HL-60 (cell line): ENCODE data around the gene MSMO1.

ENCODE experiments used
- DNase-seq, 2 experiments: peaks; one replicate each; pipeline ENCODE4 v3.0.0-alpha.2; 2010 to 2020; ENCODE audit warnings: low read depth in 1 of 2, low spot score in 1 of 2
- H3K27ac ChIP-seq: fragments of 250-450 bp; sonication (Bioruptor Pico); replicated peaks from 2 replicates; pipeline ENCODE4 v1.5.1; 2020; ENCODE audit warnings: mild to moderate bottlenecking, moderate library complexity
- H3K27me3 ChIP-seq: fragments of 250-450 bp; sonication (Bioruptor Pico); 2 replicates; pipeline ENCODE4 v1.5.1; 2021; ENCODE audit warnings: mild to moderate bottlenecking, moderate library complexity; ENCODE audit not compliant: insufficient read depth, poor library complexity, severe bottlenecking
- H3K4me3 ChIP-seq: replicated peaks from 2 replicates; pipeline ENCODE4 v1.5.1; 2011; ENCODE audit warnings: mild to moderate bottlenecking, control low read depth, low read length; ENCODE audit not compliant: insufficient read depth
- CTCF ChIP-seq: IDR thresholded peaks from one replicate; pipeline ENCODE4 v1.5.1; 2011; ENCODE audit warnings: low read length, control low read depth, inconsistent platforms; ENCODE audit not compliant: insufficient read depth
- GABPA ChIP-seq: IDR thresholded peaks from 2 replicates; pipeline ENCODE4 v1.6.1; 2012; ENCODE audit warnings: low read depth
- POLR2AphosphoS5 ChIP-seq: IDR thresholded peaks from 2 replicates; pipeline ENCODE4 v1.6.1; 2012; ENCODE audit warnings: low read depth
- REST ChIP-seq: IDR thresholded peaks from 2 replicates; pipeline ENCODE4 v1.6.1; 2012; ENCODE audit warnings: low read depth; ENCODE audit not compliant: insufficient replicate concordance
- SPI1 ChIP-seq: IDR thresholded peaks from 2 replicates; pipeline ENCODE4 v1.6.1; 2012; ENCODE audit warnings: low read depth, mild to moderate bottlenecking, borderline replicate concordance

The MSMO1 gene

DNA sequence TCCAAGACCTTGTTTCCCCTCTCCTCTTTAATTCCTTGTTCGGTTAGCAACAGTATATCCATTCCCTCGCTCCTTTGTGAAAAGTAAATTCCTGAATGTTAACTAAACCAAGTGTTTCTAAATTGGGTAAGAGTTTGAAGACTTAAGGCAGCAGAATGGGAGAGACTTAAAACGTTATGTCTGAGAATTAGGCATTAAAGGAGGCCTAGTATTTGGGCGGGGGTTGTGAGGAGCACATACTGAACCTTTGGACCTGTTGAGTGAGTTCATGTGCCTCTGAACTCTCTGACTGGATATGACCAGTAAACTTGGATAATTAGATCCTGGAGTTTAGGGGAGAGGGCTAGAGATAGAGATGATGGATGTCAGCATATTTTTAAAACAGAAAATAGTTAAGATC lies 1.2 kb downstream of the MSMO1 start:
- H3K27me3 ChIP-seq = no peaks in the 10 kb centered on the region
- H3K27ac ChIP-seq = peak overlapping the region; percentile 65; the same call in 1 of the 2 replicates
- TF ChIP-seq POLR2AphosphoS5 = no peak
- TF ChIP-seq GABPA = no peak
- TF ChIP-seq REST = no peak
- no peak for TF ChIP-seq CTCF
- no peak for TF ChIP-seq SPI1
- no peak for DNase-seq
- peak overlapping the region; percentile 64 for H3K4me3 ChIP-seq

- Histone ChIP-seq H3K27ac (no peak overlapping the region), H3K4me3 (peak overlapping the region; percentile 64), H3K27me3 (no peaks in the 10 kb centered on the region)
- no peak for DNase-seq
- TF ChIP-seq GABPA (no peak), REST (no peak), POLR2AphosphoS5 (no peak), SPI1 (no peak), CTCF (no peak)
Measured at GRCh38 chr4:165330071-165330470, 2.6 kb downstream of the MSMO1 start.

DNA sequence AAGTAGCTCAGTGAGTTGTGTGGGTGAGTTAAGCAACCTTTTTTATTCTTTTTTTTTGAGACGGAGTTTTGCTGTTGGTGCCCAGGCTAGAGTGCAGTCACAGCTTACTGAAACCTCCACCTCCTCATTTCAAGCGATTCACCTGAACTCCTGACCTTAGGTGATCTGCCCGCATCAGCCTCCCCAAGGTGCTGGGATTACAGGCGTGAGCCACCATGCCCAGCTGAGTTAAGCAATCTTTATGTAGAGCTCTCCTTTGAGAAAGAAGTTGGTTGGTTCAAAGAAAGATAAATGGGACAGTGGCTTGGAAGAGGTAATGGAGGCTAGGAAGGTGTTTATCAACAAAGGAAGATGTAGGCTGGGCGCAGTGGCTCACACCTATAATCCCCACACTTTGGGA lies 3.2 kb downstream of the MSMO1 start:
- DNase-seq = no peak
- TF ChIP-seq REST (no peak), CTCF (no peak)
- Histone ChIP-seq H3K27me3 (no peaks in the 10 kb centered on the region), H3K4me3 (peak overlapping the region; percentile 19; the same call in 1 of the 2 replicates), H3K27ac (no peak overlapping the region)
